HepG2 (cell line): ENCODE measurements around the gene VPS11. TPM values are rescaled to one million over a fixed set of nuclear protein-coding genes. Genes with fewer than 3 reads are reported as not detected.

Experiments
- ATAC-seq: fragments of 200-7000 bp; cut with Tn5 transposase; 3 replicates; pipeline ENCODE4 v1.9.1; 2020; ENCODE audit warnings: mild to moderate bottlenecking, moderate library complexity
- BruUV-seq: library from RNA; stranded (reverse); fragments of 400-500 nt; replicated peaks from 2 replicates; lab custom pipeline; 2021; lab: Mats Ljungman, UMichigan
- CTCF ChIA-PET: fragments of 300-600 bp; formaldehyde crosslinking; extraction: SDS; loops from one replicate; lab custom pipeline; 2021; ENCODE audit warnings: low total read pairs, inconsistent platforms, low intra/inter-chr PET ratio; lab: Yijun Ruan, JAX
- POLR2A ChIA-PET: fragments of 350-600 bp; sonication (Branson Sonifier 250); formaldehyde crosslinking; loops from one replicate; lab custom pipeline; 2020; ENCODE audit warnings: antibody characterized with exemption, inconsistent platforms; lab: Yijun Ruan, JAX
- DNase-seq: peaks from one replicate; pipeline ENCODE4 v3.0.0-alpha.2; 2015; ENCODE audit warnings: low spot score
- FAIRE-seq: peaks from 3 replicates; lab custom pipeline; 2011; peaks lifted over from hg19 to GRCh38; lab: Jason Lieb, UNC
- H2AFZ ChIP-seq: one replicate; pipeline ENCODE4 v1.6.1; 2011; ENCODE audit warnings: low read length, inconsistent platforms
- H3K27ac ChIP-seq: fragments of 300-600 bp; 3 replicates; pipeline ENCODE4 v1.8.0; 2011; ENCODE audit warnings: mixed run types, mild to moderate bottlenecking, mixed read lengths, low read length, inconsistent platforms; ENCODE audit not compliant: insufficient read depth; ENCODE audit errors: extremely low read length
- H3K27me3 ChIP-seq, 2 experiments: fragments of 200-600 bp in 1 of 2; 2 replicates in 1 of 2; 3 replicates in 1 of 2; pipeline versions ENCODE4 v1.6.0 to v1.8.0; 2011; ENCODE audit warnings: low read length in 2 of 2, mild to moderate bottlenecking in 2 of 2, moderate library complexity in 2 of 2, inconsistent platforms in 1 of 2; ENCODE audit not compliant: insufficient read depth in 2 of 2, control insufficient read depth in 1 of 2
- H3K36me3 ChIP-seq, 2 experiments: fragments of 200-600 bp in 1 of 2; replicated peaks in 1 of 2; 2 replicates in 1 of 2; 3 replicates in 1 of 2; pipeline versions ENCODE4 v1.5.1 to v1.8.0; 2011; ENCODE audit warnings: low read length in 2 of 2, inconsistent platforms in 1 of 2; ENCODE audit not compliant: insufficient read depth in 2 of 2, control insufficient read depth in 1 of 2
- H3K4me1 ChIP-seq: 2 replicates; pipeline ENCODE4 v1.5.1; 2012; ENCODE audit warnings: low read length, inconsistent platforms; ENCODE audit not compliant: insufficient read depth
- H3K4me2 ChIP-seq: 2 replicates; pipeline ENCODE4 v1.6.0; 2011; ENCODE audit warnings: low read depth, low read length, inconsistent platforms
- H3K4me3 ChIP-seq, 3 experiments: fragments of 200-600 bp in 1 of 3; sonication (generic), shearing (Covaris generic) in 1 of 3; replicated peaks in 1 of 3; 2 replicates each; pipeline ENCODE4 v1.5.1; 2011 to 2016; ENCODE audit warnings: low read length in 3 of 3, inconsistent platforms in 2 of 3, low read depth in 2 of 3, mild to moderate bottlenecking in 2 of 3, control low read depth in 1 of 3, mixed read lengths in 1 of 3; ENCODE audit not compliant: insufficient read depth in 1 of 3
- H3K79me2 ChIP-seq: one replicate; pipeline ENCODE4 v1.6.1; 2011; ENCODE audit warnings: low read length, inconsistent platforms; ENCODE audit not compliant: insufficient read depth
- H3K9ac ChIP-seq: 2 replicates; pipeline ENCODE4 v1.6.0; 2011; ENCODE audit warnings: mild to moderate bottlenecking, low read depth, low read length, inconsistent platforms; ENCODE audit not compliant: insufficient read depth
- H3K9me3 ChIP-seq: 2 replicates; pipeline ENCODE4 v1.5.1; 2012; ENCODE audit warnings: mild to moderate bottlenecking, low read length
- H4K20me1 ChIP-seq: 2 replicates; pipeline ENCODE4 v1.6.0; 2011; ENCODE audit warnings: inconsistent platforms, mild to moderate bottlenecking, low read length, moderate library complexity; ENCODE audit not compliant: insufficient read depth
- KDM3A ChIP-seq: IDR thresholded peaks from 2 replicates; pipeline ENCODE4 v1.6.1; 2018; ENCODE audit warnings: low read depth, missing compliant biosample characterization
- NR2F1 ChIP-seq, 2 experiments: fragments of 450-650 bp in 1 of 2; formaldehyde crosslinking in 1 of 2; IDR thresholded peaks; 2 replicates each; pipeline versions ENCODE4 v1.5.0 to v1.6.1; 2016 to 2020; ENCODE audit warnings: mild to moderate bottlenecking in 1 of 2, missing compliant biosample characterization in 1 of 2, missing genetic modification reagents in 1 of 2, moderate library complexity in 1 of 2
- TSC22D2 ChIP-seq: sonication (generic); formaldehyde crosslinking; IDR thresholded peaks from 2 replicates; pipeline ENCODE4 v1.5.1; 2020; ENCODE audit warnings: missing genetic modification reagents, mild to moderate bottlenecking, borderline replicate concordance
- ZBTB20 ChIP-seq: sonication (generic); formaldehyde crosslinking; IDR thresholded peaks from 2 replicates; pipeline ENCODE4 v1.8.1; 2023; ENCODE audit warnings: missing genetic modification reagents, low read depth, mild to moderate bottlenecking, borderline replicate concordance
- ZNF501 ChIP-seq: sonication (generic); formaldehyde crosslinking; IDR thresholded peaks from 2 replicates; pipeline ENCODE4 v1.5.1; 2020; ENCODE audit warnings: mild to moderate bottlenecking, moderate library complexity, missing genetic modification reagents
- ZNF543 ChIP-seq: sonication (generic); formaldehyde crosslinking; IDR thresholded peaks from 2 replicates; pipeline ENCODE4 v1.4.0; 2020; ENCODE audit warnings: mild to moderate bottlenecking, missing genetic modification reagents
- WGBS: methylation state at CpG from one replicate; pipeline ENCODE4 v1.1.6; 2017; ENCODE audit warnings: low lambda C conversion rate; 5-methylcytosine and 5-hydroxymethylcytosine counted together
- in situ Hi-C: cut with HindIII; loops from 2 replicates; pipeline ENCODE4 v1.10.0; 2017; ENCODE audit warnings: low pct_unique_long_range_greater_than_20kb; ENCODE audit not compliant: extremely low pct_ligation_motif_present
- intact Hi-C: fragments of 100-400 bp; cut with micrococcal nuclease; formaldehyde crosslinking; loops from one replicate; pipeline ENCODE4 v1.10.0; 2022; ENCODE audit not compliant: unreplicated experiment
- polyA plus RNA-seq, 8 experiments: library from polyadenylated mRNA; depleted of rRNA in 3 of 8; stranded (reverse) in 7 of 8; unstranded in 1 of 8; fragments of >200 nt; fragmentation: Illumina TruSeq in 4 of 8; extraction: Trizol in 4 of 8; gene quantifications; 2 replicates each; pipeline versions ENCODE4 v1.2.1 to v1.2.3, GENCODE V29; 2011 to 2016; ENCODE audit warnings: low read depth in 4 of 8, missing spikeins in 1 of 8, mixed read lengths in 1 of 8; ENCODE audit not compliant: insufficient read depth in 1 of 8
- total RNA-seq, 5 experiments: library from RNA; depleted of rRNA; stranded (reverse); fragments of >200 nt; fragmentation: Illumina TruSeq; extraction: Trizol; gene quantifications; 2 replicates each; pipeline ENCODE4 v1.2.3, GENCODE V29; 2016; ENCODE audit warnings: low read depth in 1 of 5
- TF ChIP-seq, protein P1 (sequence below): sonication (generic); formaldehyde crosslinking; IDR thresholded peaks from 2 replicates; pipeline ENCODE4 v1.5.1; 2020; ENCODE audit warnings: mild to moderate bottlenecking, moderate library complexity, missing genetic modification reagents
- TF ChIP-seq, protein P2 (sequence below): sonication (generic); formaldehyde crosslinking; IDR thresholded peaks from 2 replicates; pipeline ENCODE4 v1.5.0; 2020; ENCODE audit warnings: missing genetic modification reagents, mild to moderate bottlenecking, borderline replicate concordance
- TF ChIP-seq, protein P3 (sequence below): sonication (generic); formaldehyde crosslinking; IDR thresholded peaks from 2 replicates; pipeline ENCODE4 v1.5.0; 2020; ENCODE audit warnings: mild to moderate bottlenecking, missing genetic modification reagents
- TF ChIP-seq, protein P4 (sequence below): sonication (generic); formaldehyde crosslinking; IDR thresholded peaks from 2 replicates; pipeline ENCODE4 v1.5.1; 2020; ENCODE audit warnings: mild to moderate bottlenecking, missing genetic modification reagents, moderate library complexity

The VPS11 gene
- total and polyA plus RNA-seq, 2 of the 13 experiments (the other 11 are each of a cell fraction or from before 2014, with no cell fraction given) = 13.7 to 21.6 TPM

DNA sequence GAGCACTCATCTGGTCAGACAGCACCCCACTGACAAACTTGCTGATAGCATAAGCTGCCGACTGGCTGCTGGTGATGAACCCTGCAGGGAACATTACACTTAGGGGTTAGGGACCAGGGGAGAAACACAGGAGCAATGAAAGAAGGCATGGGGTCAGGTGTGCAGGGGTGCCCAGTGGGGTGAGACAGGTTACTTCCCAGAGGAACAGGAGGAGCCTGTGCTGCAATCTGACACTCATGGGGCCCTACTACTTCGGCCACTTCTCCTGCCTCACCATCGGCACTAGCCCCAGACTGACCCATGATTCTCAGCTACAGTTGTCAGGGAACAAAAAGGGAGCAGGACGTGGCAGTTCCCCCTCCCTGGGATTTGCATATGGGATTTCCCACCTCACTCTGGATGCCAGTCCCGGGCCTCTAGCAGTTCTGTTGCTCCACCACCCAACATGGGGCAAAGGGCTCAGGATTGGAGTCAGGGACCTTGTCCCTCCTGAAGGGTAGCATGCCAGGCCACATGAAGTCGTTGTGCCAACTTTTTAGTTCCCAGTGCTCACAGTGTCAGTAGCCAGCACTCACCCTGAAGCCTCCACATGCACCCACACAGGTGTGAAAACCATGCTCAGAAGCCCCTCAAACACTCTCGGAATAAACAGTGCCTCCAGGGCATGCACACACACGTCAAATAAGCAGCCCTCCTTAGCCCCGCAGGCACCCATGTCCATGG, 39.1 kb upstream of the VPS11 start (continued):
- TF ChIP-seq NR2F1 (CRISPR knock-in tag; IDR thresholded peaks at IDR 0.05) = no peak
- TF ChIP-seq KDM3A = no peak
- TF ChIP-seq TSC22D2 (CRISPR knock-in tag) = no peak
- TF ChIP-seq, protein P1, sequence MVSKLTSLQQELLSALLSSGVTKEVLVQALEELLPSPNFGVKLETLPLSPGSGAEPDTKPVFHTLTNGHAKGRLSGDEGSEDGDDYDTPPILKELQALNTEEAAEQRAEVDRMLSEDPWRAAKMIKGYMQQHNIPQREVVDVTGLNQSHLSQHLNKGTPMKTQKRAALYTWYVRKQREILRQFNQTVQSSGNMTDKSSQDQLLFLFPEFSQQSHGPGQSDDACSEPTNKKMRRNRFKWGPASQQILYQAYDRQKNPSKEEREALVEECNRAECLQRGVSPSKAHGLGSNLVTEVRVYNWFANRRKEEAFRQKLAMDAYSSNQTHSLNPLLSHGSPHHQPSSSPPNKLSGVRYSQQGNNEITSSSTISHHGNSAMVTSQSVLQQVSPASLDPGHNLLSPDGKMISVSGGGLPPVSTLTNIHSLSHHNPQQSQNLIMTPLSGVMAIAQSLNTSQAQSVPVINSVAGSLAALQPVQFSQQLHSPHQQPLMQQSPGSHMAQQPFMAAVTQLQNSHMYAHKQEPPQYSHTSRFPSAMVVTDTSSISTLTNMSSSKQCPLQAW (CRISPR knock-in tag) = no peak
- TF ChIP-seq, protein P2, sequence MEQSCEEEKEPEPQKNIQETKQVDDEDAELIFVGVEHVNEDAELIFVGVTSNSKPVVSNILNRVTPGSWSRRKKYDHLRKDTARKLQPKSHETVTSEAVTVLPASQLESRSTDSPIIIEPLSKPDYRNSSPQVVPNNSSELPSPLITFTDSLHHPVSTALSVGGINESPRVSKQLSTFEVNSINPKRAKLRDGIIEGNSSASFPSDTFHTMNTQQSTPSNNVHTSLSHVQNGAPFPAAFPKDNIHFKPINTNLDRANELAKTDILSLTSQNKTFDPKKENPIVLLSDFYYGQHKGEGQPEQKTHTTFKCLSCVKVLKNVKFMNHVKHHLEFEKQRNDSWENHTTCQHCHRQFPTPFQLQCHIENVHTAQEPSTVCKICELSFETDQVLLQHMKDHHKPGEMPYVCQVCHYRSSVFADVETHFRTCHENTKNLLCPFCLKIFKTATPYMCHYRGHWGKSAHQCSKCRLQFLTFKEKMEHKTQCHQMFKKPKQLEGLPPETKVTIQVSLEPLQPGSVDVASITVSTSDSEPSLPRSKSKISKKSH (CRISPR knock-in tag) = 0 out of 2 replicates have a peak, but pooled peaks have one; percentile 7

DNA sequence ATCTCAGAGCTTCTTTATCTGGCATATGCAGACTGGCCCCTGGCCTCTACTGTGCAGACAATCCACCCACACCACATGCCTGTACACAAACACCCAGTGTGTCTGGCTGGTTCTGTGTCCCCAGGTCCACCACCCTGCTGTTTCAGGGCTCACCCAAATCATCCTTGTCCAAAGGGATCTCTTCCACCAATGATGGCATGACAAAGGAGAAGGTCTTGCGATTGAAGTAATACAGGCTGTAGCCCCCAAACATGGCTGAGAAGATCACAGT, 38.6 kb upstream of the VPS11 start:
- BruUV-seq = TSS peak; percentile 45
- peaks cover 47% of the 10 kb centered on the region for H3K79me2 ChIP-seq
- DNase-seq (no peak), FAIRE-seq (no peak), ATAC-seq (no peak)
- no peaks in the 10 kb centered on the region for H3K9me3 ChIP-seq
- in situ Hi-C loops = no loop called here
- H3K4me2 ChIP-seq = peak overlapping the region; percentile 99
- H3K4me1 ChIP-seq = peaks cover 74% of the 10 kb centered on the region
- no peak overlapping the region for H2AFZ ChIP-seq
- POLR2A ChIA-PET = interaction anchor here (1.0 to 4.8 kb wide), 4 partner anchors 10 to 39 kb away, joined by 3 to 45 read pairs (median 4); partner anchors contain the start of genes CENATAC, RPS25, TRAPPC4 and VPS11
- H3K27me3 ChIP-seq = no peaks in the 10 kb centered on the region; a peak in 1 of 5 replicates
- CTCF ChIA-PET = no interaction called here
- H3K36me3 ChIP-seq = peaks cover 0 to 4% of the 10 kb centered on the region in 2 experiments; a peak in 1 of 5 replicates
- peak overlapping the region; percentile 74 to 82 (median 79) for H3K4me3 ChIP-seq
- peak overlapping the region; percentile 77 for H3K9ac ChIP-seq
- intact Hi-C loops = no loop called here
- peak overlapping the region; percentile 77 for H3K27ac ChIP-seq
- H4K20me1 ChIP-seq = peaks cover 5% of the 10 kb centered on the region; the same call in 1 of the 2 replicates
- WGBS = 0% methylated on average over 1 of the region's 1 CpG
- TF ChIP-seq, protein P3, sequence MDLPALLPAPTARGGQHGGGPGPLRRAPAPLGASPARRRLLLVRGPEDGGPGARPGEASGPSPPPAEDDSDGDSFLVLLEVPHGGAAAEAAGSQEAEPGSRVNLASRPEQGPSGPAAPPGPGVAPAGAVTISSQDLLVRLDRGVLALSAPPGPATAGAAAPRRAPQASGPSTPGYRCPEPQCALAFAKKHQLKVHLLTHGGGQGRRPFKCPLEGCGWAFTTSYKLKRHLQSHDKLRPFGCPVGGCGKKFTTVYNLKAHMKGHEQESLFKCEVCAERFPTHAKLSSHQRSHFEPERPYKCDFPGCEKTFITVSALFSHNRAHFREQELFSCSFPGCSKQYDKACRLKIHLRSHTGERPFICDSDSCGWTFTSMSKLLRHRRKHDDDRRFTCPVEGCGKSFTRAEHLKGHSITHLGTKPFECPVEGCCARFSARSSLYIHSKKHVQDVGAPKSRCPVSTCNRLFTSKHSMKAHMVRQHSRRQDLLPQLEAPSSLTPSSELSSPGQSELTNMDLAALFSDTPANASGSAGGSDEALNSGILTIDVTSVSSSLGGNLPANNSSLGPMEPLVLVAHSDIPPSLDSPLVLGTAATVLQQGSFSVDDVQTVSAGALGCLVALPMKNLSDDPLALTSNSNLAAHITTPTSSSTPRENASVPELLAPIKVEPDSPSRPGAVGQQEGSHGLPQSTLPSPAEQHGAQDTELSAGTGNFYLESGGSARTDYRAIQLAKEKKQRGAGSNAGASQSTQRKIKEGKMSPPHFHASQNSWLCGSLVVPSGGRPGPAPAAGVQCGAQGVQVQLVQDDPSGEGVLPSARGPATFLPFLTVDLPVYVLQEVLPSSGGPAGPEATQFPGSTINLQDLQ = 0 out of 2 replicates have a peak, but pooled peaks have one; percentile 72
- TF ChIP-seq ZNF501 (CRISPR knock-in tag) (0 out of 2 replicates have a peak, but pooled peaks have one; percentile 16), ZNF543 (0 out of 2 replicates have a peak, but pooled peaks have one; percentile 4), ZBTB20 (CRISPR knock-in tag) (peak; percentile 64; the same call in 1 of the 2 replicates)
- TF ChIP-seq, protein P4, sequence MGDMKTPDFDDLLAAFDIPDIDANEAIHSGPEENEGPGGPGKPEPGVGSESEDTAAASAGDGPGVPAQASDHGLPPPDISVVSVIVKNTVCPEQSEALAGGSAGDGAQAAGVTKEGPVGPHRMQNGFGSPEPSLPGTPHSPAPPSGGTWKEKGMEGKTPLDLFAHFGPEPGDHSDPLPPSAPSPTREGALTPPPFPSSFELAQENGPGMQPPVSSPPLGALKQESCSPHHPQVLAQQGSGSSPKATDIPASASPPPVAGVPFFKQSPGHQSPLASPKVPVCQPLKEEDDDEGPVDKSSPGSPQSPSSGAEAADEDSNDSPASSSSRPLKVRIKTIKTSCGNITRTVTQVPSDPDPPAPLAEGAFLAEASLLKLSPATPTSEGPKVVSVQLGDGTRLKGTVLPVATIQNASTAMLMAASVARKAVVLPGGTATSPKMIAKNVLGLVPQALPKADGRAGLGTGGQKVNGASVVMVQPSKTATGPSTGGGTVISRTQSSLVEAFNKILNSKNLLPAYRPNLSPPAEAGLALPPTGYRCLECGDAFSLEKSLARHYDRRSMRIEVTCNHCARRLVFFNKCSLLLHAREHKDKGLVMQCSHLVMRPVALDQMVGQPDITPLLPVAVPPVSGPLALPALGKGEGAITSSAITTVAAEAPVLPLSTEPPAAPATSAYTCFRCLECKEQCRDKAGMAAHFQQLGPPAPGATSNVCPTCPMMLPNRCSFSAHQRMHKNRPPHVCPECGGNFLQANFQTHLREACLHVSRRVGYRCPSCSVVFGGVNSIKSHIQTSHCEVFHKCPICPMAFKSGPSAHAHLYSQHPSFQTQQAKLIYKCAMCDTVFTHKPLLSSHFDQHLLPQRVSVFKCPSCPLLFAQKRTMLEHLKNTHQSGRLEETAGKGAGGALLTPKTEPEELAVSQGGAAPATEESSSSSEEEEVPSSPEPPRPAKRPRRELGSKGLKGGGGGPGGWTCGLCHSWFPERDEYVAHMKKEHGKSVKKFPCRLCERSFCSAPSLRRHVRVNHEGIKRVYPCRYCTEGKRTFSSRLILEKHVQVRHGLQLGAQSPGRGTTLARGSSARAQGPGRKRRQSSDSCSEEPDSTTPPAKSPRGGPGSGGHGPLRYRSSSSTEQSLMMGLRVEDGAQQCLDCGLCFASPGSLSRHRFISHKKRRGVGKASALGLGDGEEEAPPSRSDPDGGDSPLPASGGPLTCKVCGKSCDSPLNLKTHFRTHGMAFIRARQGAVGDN (CRISPR knock-in tag) = peak; percentile 53; the same call in 1 of the 2 replicates
